Left ventricle myocardium superior (tissue), 1 donor: ENCODE measurements around the gene LRRC18. TPM values are rescaled to one million over a fixed set of nuclear protein-coding genes. Genes with fewer than 3 reads are reported as not detected.

Experiments
- ATAC-seq: fragments of 200-7000 bp; cut with Tn5 transposase; one replicate; pipeline ENCODE4 v1.9.1; 2020; ENCODE audit warnings: mild to moderate bottlenecking, moderate library complexity
- DNase-seq: peaks from one replicate; pipeline ENCODE4 v3.0.0-alpha.2; 2020
- intact Hi-C: fragments of 100-400 bp; cut with micrococcal nuclease; formaldehyde crosslinking; loops from one replicate; pipeline ENCODE4 v1.11.0; 2022
- total RNA-seq: library from RNA; stranded (reverse); fragmentation: NEBNext Ultra II Directional; extraction: Animal tissue kit (Norgen Biotek cat#: 25700); gene quantifications from one replicate; pipeline ENCODE4 v1.2.1, GENCODE V29; 2021
- donor health status: DM: no; HTN: yes; CAD: no; lungs with severe emphysema.

LRRC18 gene
- total RNA-seq, 1 donor from 2014 or later: not detected

DNA sequence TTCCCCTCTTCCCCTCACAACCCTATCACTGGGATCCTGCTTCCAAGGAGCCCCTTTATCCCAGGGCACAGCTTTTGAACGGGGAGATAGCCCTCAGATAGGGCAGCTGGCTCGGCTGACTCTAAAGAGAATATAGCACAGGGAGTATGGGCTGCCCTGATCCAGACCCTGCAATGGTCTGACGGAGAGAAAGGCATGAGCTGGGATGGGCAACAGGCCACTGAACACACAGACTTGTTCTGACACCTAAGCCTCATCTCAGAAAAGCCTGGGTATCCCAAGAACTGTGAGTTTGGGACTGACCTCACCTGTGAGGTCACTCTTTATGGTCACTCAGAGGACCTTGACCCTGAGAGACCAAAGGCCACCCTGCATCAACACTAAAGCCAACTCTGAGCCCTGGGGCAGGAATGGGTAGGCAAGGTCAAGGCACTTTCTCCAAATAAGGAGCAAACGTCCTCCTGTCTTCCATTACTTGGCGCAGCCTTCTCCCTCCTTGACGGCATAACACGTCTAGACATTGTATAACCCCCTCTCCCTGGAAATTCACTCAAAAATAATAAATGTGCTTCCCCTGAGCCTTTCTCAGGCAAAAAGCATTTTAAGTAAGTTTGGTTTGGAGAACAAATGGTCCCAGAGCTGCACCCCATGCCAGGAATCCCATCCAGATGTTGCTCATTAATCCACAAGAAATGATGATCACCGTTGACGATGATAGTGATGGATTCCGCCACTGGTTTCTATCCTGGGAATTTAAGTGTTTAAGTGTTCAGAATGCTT, 8.2 kb upstream of the LRRC18 start:
- no peak for DNase-seq
- peak; percentile 43 for ATAC-seq
- intact Hi-C loops: no loop called here

DNA sequence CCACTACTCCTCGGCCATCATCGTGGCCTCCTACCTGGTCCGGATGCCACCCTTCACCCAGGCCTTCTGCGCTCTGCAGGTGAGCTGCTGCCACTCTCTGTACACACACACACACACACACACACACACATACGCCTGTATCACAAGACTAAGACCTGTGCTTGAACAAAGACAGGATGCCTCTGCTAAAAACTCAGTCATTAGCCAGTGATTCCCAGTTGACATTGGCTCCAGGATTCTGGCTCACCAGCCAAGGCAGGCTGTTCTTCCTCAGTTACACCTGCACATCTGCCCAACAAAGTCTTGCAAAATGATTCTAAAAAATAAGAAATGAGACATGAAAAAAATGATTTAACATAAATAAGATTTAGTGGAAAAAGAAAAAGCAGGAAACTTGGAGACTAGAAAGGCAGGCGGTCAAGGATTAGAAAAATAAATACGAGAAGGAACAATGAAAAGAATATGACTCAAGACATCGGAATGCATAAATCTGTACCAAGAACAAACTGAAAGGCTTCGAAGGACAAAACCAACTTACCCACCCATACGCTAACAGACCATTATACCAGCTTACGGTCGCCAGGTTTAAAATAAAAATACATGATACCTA, 7.4 kb upstream of the LRRC18 start:
- no peak for DNase-seq
- intact Hi-C loops: no loop called here
- no peak for ATAC-seq

DNA sequence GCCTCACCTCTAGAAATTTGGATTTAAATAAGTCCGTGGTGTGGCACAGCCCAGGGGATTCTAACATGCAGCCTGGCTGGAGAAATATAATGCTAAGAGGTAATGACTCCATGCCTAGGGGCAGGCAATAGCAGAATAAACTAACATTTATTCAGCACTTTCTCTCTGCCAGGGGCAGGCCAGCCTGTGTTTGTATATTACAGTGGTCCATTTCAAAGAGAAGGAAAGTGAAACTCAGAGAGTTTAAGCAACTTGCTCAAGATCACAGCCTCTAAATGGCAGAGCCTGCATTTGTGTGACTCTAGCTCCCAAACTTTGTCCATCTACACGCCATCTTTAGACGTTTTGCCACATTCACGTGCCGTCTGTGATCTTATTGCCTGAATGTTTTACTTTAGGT, 6.7 kb upstream of the LRRC18 start:
- DNase-seq (no peak), ATAC-seq (no peak)
- intact Hi-C loops: no loop called here

DNA sequence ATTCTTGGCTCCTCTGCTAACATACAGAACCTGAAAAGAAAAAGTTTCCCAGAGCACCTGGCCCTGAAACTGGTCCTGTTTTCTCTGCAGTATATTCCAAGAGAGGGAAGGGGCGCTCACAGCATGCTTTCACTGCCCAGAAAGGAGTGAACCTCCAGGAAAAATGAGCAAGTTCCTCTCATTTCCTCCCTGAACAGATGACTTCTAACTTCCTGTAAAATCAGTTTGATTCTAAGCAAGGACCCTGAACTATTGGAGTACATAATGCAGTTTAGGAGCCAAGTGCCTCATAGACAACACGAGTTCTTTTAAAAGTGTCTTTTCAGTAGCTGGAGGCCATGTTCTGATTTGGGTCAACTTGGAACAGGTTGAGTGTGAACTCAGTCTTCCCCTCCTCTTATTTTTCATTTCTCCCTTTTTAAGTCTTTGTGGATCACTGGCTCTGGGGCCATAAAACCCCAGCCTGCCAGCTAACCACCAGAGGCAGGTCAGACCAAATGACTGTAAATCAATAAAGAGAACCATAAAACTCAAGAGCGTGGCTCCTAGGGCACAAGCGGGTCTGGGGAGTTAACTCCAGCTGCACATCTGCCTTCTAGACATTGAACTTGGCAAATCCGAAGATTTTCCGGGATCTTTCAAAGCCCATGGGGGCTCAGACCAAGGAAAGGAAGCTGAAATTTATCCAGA, 5.9 kb upstream of the LRRC18 start:
- no peak for ATAC-seq
- intact Hi-C loops: no loop called here

DNA sequence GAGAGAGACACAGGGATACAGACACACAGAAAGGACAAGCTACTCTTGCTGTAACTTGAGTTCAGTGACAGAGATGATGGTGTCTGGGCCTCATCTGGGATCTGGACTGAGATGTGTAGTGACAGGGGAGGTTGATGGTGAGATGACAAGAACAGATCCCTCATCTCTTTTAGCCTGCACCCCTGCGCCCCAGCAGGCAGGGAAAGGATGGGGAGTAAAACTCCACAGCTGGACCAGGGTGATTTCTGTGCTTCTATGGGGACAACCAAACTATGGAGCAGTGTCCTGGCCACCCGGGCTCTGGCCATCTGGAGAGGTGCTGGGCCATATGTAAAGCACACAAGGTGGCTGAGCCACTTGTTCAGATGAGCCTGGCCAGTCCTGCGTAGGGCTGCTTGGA, 4.5 kb upstream of the LRRC18 start:
- ATAC-seq (no peak), DNase-seq (no peak)
- intact Hi-C loops: no loop called here

More for the DNA sequence above, 5.9 kb upstream of the LRRC18 start:
- no peak for DNase-seq

DNA sequence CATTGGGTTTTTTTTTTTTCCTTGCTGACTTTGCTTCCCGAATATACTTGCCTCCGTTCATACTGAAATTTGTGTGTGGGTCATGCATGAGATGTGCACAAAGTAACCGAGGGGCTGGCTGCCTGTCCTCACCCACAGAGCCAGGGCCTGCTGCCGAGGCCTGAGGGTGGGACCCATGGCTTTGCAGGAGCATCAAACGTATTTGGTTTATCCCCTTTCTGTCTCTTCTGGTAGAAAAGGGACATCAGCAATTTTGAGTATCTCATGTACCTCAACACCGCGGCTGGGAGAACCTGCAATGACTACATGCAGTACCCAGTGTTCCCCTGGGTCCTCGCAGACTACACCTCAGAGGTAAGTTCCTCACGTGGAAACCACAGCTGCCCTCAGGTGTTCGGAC, 3.5 kb upstream of the LRRC18 start:
- DNase-seq (no peak), ATAC-seq (no peak)
- intact Hi-C loops: no loop called here

DNA sequence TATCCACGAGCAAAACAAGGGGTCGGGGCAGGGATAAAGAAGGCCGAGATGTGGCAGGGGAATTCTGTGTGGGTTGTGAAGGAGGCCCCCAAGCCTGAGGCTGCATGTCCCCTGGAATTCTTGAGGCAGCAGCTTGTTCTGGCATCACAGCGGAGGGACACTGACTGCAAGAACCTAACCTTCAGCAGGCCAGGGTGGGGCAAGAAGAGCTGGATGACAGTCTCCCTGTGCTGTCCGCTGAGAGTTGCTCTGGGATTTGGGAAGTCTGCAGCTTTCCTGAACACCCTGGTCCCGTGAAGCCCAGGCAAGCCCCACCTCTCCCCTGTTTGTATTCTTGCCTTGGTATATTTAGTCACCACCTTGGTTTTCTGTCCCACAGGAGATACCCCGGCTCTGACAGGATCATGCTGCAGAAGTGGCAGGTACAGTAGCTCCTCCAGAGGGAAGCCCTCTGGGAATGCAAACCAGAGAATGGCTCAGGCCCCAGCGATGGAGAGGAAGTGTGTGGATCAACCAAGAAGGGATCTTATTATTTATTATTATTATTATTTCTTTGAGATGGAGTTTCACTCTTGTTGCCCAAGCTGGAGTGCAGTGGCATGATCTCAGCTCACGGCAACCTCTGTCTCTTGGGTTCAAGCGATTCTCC, 1.9 kb upstream of the LRRC18 start:
- intact Hi-C loops: no loop called here
- ATAC-seq (no peak), DNase-seq (no peak)

DNA sequence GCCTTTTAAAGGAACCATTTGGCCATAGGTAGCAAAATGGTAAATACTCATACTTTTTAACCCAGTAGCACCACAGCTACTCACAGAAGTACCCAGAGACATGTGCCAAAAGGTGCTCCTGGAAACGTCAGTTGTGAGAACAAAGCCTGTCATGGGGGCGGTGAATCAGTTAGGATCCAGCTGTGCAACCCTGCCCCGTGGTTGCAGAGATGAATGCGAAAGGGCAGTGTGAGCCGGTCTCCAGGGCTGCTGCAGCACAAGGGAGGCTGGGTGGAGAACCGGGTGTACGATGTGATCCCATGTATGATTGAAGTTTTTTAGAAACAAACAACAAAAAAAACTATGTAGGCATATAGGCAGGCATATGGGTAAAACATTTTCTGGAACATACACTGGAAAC, 1.3 kb upstream of the LRRC18 start:
- ATAC-seq: no peak
- DNase-seq: no peak
- intact Hi-C loops: no loop called here

DNA sequence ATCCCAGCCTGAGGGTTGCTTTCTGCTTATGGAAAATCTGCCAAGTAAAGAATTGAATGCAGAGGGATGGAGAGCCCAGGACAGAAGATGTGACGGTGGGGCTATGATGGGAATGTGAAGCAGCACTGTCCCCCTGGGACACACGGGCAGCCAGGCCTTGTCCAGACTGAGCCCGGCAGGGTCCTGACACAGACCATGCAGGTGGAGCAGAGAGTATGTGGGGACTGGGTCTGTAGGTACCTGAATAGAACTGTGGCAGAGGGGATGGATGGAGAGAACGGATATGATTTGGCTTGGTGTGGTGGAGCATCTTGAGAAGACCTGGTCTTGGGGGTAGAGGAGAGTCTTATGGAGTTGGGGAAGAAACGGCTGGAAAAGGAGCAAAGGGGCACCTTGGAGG, 732 bp upstream of the LRRC18 start:
- ATAC-seq: no peak
- DNase-seq: no peak
- intact Hi-C loops: no loop called here

DNA sequence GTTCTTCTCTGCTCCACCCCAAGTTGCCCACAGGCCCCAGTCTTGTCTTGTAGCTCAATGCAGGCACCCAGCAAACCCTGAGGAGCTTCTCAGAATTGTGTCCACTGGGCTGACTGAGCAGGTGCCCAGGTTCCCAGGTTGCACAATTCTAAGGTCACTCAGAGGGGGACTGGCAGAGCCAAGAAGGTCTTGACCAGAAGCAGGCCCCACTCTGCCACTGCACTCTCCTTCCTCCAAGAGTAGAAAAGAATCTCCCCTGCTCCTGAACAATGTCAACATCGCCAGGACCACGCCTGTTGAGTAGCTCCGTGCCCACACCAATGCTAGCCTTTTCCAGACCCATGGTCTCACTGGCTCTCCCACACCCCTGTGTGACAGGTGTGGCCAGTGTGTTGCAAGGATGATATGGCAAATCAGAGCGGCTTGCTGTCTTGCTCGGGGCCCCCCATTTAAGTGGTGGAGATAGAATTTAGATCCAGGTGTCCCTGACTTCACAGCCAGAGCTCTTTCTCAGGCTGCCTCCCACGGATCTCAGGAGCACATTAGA, 577 bp downstream of the LRRC18 start:
- DNase-seq: no peak
- intact Hi-C loops: no loop called here
- ATAC-seq: no peak

DNA sequence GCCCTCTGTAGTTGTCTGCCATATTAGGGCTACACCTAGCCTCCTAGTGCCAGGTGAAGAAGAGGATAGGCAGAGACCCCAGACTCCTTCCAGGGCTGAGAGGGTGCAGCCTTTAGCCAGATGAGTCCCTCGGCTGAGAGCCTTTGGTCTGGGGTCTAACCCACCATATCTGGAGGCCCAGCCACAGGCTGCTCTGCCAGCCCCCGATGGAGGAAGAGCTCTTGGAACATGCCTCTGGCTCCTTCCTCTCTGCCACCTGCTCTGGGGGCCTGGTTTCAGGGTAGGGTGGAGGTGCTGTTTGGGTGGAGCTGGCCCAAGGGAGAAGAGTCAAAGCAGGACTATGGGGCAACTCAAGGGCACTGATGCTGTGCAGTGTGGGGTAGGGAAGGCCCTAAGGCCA, 1.4 kb downstream of the LRRC18 start:
- intact Hi-C loops: no loop called here
- DNase-seq (no peak), ATAC-seq (no peak)

DNA sequence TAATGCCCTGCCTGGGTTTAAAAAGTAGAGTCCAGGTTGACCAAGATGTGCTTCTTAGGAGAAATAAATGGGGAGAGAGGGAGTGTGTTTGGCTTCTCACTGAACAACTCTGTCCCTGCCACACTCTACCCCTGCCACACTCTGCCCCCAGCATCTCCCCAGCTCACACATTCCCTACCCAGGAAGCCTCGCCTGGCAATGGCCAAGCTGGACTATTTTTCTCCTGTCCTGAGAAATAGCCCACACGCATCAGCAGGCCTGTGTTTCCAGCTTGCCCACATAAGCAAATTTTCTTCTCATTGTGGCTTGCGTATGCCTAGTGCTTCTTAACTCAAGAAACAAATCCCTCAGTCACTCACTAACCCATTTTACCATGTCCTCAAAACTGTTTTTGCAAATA, 1.8 kb downstream of the LRRC18 start:
- intact Hi-C loops: no loop called here
- DNase-seq (no peak), ATAC-seq (no peak)

DNA sequence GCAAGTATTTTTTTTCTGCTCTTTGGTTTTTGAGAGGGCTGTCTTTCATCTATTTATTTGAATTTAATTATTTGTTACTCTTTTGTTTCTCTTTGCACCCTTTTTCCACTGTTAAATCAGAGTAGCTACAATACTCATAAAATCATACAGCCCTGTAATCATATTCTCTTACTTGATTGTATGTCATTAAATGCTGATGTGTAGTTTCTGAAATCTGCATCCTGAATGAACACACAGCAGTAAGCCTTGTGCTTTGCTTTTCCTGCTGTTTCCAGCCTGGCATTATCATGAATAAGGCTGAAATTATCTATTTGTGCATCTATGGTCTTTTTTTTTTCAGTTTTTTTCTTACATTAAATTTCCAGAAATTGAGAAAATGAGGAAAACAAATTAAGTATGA, 4.1 kb downstream of the LRRC18 start:
- intact Hi-C loops: no loop called here

DNA sequence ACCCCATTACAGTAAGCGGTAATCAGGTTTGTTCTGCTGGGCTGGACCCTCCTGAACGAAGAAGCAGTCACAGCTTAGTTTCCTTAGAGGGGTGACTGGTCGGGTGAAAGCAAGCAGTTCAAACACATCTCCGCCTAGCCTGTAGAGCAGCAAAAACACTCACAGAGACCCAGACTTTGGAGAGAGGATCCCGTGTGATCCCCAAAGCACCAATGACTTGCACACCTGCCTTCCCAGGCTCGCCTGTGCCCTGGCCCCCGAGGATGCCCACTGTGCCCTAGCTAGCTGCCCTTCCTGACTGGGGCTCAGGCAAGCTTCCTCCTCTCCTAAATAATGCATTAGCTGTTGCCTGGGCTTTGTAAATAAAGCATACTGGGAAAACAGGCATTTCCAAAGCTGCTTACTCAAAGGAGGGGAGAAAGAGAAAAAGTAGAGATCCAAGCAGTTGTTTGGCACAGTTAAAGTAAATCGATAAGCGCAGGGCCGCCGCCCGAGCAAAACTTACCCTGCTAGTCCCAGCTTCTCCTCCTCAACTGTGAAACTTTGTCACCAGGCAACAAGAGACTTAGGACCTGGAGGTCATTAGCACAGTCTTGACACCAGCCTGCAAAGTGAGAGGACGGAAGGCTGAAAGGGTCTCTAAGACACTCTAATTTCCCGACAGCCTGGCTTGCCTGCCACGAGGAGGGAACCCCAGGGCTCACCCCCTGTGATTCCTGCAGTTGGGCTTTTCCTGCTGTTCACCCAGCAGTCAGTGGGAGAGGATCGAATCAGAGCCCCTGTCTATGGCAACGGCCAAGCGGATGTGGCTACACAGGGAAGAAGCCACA, 4.8 kb downstream of the LRRC18 start:
- intact Hi-C loops: no loop called here
- ATAC-seq (no peak), DNase-seq (no peak)

More for the DNA sequence above, 4.1 kb downstream of the LRRC18 start:
- no peak for ATAC-seq
- DNase-seq: no peak

DNA sequence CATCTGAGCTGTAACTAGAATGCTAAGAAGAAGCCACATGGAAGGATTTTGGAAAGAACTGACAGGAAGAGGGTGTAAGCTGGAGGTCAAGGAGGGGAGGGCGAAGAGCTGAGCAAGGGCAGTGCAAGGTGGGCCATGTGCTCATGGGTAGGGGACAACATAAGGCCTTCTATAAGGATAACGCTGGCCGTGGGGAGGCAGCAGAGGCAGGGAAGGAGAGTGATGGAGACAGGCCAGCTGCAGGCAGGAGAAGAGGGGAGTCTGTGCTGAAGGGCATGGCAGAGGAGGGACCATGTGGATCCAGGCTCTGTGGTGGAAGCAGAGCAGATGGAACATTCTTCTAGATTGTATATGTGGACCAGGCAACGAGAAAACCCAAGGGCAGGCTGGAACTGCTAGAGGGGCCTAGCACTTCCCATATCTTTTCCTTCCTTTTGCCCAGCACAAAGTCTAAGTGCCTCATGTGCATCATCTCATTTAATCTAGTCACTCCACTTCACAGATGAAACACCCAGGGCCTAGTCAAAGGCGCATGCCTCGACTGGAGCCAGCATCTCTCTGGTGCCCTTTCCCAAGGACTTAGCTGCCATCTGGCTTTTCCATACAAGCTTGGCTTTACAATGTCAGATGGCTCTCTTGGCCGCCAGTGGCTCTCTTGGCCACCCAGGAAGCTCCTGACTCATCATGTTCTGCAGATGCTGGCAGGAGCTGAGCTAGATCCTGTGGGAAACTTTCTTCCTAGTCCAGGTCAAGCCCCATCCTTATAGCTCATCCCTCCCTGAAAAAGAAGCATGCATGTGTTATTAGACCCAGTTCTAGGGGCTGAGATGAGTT, 6.6 kb downstream of the LRRC18 start:
- intact Hi-C loops: no loop called here
- no peak for ATAC-seq

DNA sequence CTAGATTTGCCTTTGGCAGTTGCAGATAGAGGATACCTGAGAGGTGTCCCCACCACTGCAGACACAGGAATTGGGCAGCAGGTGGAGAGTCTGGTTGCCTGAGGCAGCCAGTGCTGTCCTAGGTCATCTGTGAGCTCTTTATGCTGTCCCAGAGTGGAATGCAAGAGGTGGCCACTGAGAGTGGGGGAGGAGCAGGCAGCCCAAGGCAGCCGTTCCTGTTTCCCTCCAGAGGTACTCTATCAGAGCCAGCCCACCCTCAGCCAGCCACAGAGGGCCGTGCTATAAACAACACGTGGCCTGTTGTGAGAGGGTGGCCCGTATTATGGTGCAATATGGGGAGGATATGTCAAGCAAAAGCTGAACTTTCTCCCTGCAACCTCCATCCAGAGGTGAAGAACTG, 8.5 kb downstream of the LRRC18 start:
- intact Hi-C loops: no loop called here
- DNase-seq (no peak), ATAC-seq (no peak)

More for the DNA sequence above, 6.6 kb downstream of the LRRC18 start:
- no peak for DNase-seq

DNA sequence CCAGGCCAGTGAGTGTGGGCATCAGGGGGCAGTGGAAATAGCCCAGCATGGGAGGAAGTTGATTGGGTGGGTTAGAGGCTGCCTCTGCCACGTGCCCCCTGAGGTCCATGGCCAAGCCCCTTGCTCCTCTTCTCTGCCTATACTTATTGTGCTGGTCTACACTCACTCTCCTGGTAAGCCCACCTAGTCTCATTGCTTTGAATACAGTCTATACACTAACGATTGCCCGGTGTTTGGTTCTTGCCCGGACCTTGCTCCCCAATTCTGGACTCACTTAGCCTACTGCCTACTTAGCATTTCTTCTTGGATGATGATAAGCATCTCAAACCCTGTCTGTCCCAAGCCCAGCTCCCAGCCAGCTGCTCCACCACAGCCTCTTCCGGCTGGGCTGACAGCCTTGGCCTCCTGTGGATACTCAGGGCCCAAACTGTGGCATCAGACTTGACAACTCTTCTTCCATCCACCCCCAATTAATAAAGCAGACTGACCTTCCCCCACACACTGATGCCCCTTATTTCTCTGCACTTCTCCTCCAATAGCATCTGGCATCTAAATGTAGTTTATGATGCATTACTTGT, 10.1 kb downstream of the LRRC18 start:
- ATAC-seq: no peak
- no peak for DNase-seq
- intact Hi-C loops: no loop called here
